Measurements from ENCODE around the gene VTI1A. TPM values are rescaled to one million over a fixed set of nuclear protein-coding genes. Genes with fewer than 3 reads are reported as not detected.

The VTI1A gene
- total and polyA plus RNA-seq, 2 of the 4 experiments (the other 2 are of a cell fraction): 9.7 to 24.9 TPM

DNA sequence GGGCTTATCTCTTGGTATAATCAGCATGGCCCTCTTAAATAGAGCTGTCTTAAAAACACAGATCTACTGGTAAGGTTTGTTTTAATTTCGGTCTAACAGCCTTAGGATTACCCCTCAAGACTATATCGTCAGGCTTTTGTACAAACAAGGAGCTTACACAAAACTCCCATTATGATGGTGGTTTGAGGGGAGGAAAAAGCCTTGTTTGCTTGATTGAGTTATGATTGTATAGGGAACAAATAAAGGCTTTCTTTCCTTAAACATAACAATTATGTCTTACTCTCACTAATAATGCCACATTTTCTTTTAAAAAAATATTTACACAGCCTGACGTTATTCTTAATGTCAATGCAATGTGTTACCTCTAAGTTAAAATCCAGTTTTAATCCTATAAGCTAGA lies 314.2 kb downstream of the VTI1A start:
- intact Hi-C loops (cut with micrococcal nuclease): no loop called here
- POLR2A ChIA-PET (ENCODE audit: unreplicated experiment): no interaction called here
- H3K27me3 ChIP-seq (ENCODE audit: control insufficient read depth, insufficient read depth, low read length): no peaks in the 10 kb centered on the region
- no peak for TF ChIP-seq CTCF (conservative IDR thresholded peaks at IDR 0.05; ENCODE audit: low read depth, low read length)
- TF ChIP-seq RCOR1 (IDR thresholded peaks at IDR 0.05; ENCODE audit: insufficient replicate concordance, low read length): no peak
- no peak for TF ChIP-seq FOS (IDR thresholded peaks at IDR 0.05; ENCODE audit: low read depth, low read length)
- no peak overlapping the region for H3K14ac ChIP-seq (replicated peaks; ENCODE audit: low read depth, low read length)
- ATAC-seq (ENCODE audit: low read depth): no peak
- no peak overlapping the region for H2AK5ac ChIP-seq (ENCODE audit: low read depth, low read length)
- no peak overlapping the region for H2AFZ ChIP-seq (replicated peaks; ENCODE audit: low read length, poor library complexity)
- no peak overlapping the region for H3K18ac ChIP-seq (ENCODE audit: low read depth, low read length)
- H3K4me1 ChIP-seq (ENCODE audit: control insufficient read depth, insufficient read depth, low read length): peaks cover 5% of the 10 kb centered on the region; the same call in 1 of the 2 replicates
- peaks cover 5% of the 10 kb centered on the region for H3K9me1 ChIP-seq (ENCODE audit: insufficient read depth, low read length)
- no TSS peak for BruUV-seq (replicated peaks)
- H3K23ac ChIP-seq (ENCODE audit: low read depth, low read length): no peak overlapping the region
- WGBS, 2 experiments (ENCODE audit: extremely low coverage in 2 of 2, insufficient read length in 1 of 2): no CpG with 5 or more reads among the region's 3 CpGs
- no peak overlapping the region for H3K27ac ChIP-seq (ENCODE audit: insufficient read depth, low read length)
- H3K4me2 ChIP-seq (ENCODE audit: low read depth, low read length): no peak overlapping the region
- H3K36me3 ChIP-seq (ENCODE audit: control insufficient read depth, insufficient read depth, low read length): no peaks in the 10 kb centered on the region
- CTCF ChIA-PET: no interaction called here
- H3K9ac ChIP-seq (ENCODE audit: low read depth, low read length): no peak overlapping the region
- H4K5ac ChIP-seq (ENCODE audit: low read depth, low read length): no peak overlapping the region
- H3K4ac ChIP-seq (ENCODE audit: low read depth, low read length): no peak overlapping the region
- H3K79me1 ChIP-seq (ENCODE audit: low read depth in 1 of 2, low read length in 2 of 2): 0 out of 4 replicates have a peak, but pooled peaks cover 0 to 2% of the 10 kb centered on the region in 2 experiments
- DNase-seq: no peak
- no peak overlapping the region for H4K91ac ChIP-seq (ENCODE audit: insufficient read depth, low read depth, low read length)
- no peak overlapping the region for H3K56ac ChIP-seq (ENCODE audit: extremely low read depth, insufficient read depth, low read length)
- no peak overlapping the region for H2AK9ac ChIP-seq (replicated peaks; ENCODE audit: low read depth, low read length, poor library complexity)
- H2BK15ac ChIP-seq (ENCODE audit: low read depth, low read length): no peak overlapping the region
- dilution Hi-C loops (cut with HindIII; ENCODE audit: low sequenced_read_pairs, unreplicated experiment): no loop called here
- no peak overlapping the region for H3K4me3 ChIP-seq (ENCODE audit: insufficient read depth, low read depth, low read length)
- peaks cover 6% of the 10 kb centered on the region; the same call in 1 of the 2 replicates for H4K20me1 ChIP-seq (ENCODE audit: insufficient read depth, low read length)
- no peaks in the 10 kb centered on the region for H3K9me3 ChIP-seq (ENCODE audit: control insufficient read depth, insufficient read depth, low read length)
- H4K8ac ChIP-seq (ENCODE audit: low read depth in 2 of 2, low read length in 2 of 2): no peak overlapping the region
- no peak overlapping the region for H2BK120ac ChIP-seq (ENCODE audit: low read depth, low read length)
- in situ Hi-C loops (cut with MboI; ENCODE audit: low sequenced_read_pairs): no loop called here
- no peak overlapping the region for H2BK5ac ChIP-seq (ENCODE audit: low read depth, low read length, poor library complexity, severe bottlenecking)
- H2BK20ac ChIP-seq (ENCODE audit: low read depth, low read length): no peak overlapping the region

Data from IMR-90 (cell line).